HEK293T (cell line): Measurements from ENCODE around the gene ISL2.

Experiments
- BHLHE40 ChIP-seq: fragments of 450-650 bp; IDR thresholded peaks from 2 replicates; pipeline ENCODE4 v1.6.1; 2016; ENCODE audit warnings: mild to moderate bottlenecking, moderate library complexity, borderline replicate concordance
- FOXK2 ChIP-seq: fragments of 450-650 bp; IDR thresholded peaks from 2 replicates; pipeline ENCODE4 v1.6.1; 2016; ENCODE audit warnings: mild to moderate bottlenecking
- SUZ12 ChIP-seq: fragments of 450-650 bp; IDR thresholded peaks from 2 replicates; pipeline ENCODE4 v1.6.1; 2016; ENCODE audit warnings: mild to moderate bottlenecking

GRCh38 chr15:76299786-76300185, 36.8 kb upstream of the ISL2 start:
- no peak for TF ChIP-seq BHLHE40
- no peak for TF ChIP-seq SUZ12
- no peak for TF ChIP-seq FOXK2
